K562 (cell line): Measurements from ENCODE around the gene LILRB3. TPM values are rescaled to one million over a fixed set of nuclear protein-coding genes. Genes with fewer than 3 reads are reported as not detected.

Experiments
- polyA plus RNA-seq, 8 experiments: library from polyadenylated mRNA; depleted of rRNA in 4 of 8; stranded (reverse) in 5 of 8; unstranded in 3 of 8; fragments of >200 nt; fragmentation: Nextera tagmentation in 2 of 8; fragmentation: Illumina TruSeq in 1 of 8; extraction: Ambion mirVana in 2 of 8; extraction: Trizol in 1 of 8; gene quantifications; 2 replicates each; pipeline versions ENCODE4 v1.2.1 to v1.2.3, GENCODE V29; 2011 to 2014; ENCODE audit warnings: inconsistent platforms in 1 of 8, missing spikeins in 1 of 8
- total RNA-seq, 7 experiments: library from RNA; depleted of rRNA in 6 of 7; stranded (reverse); fragments of >200 nt in 6 of 7; fragmentation: Illumina TruSeq in 2 of 7; extraction: Trizol in 2 of 7; gene quantifications; 2 replicates each; pipeline versions ENCODE4 v1.2.1 to v1.2.3, GENCODE V29; 2011 to 2021; ENCODE audit warnings: low replicate concordance in 1 of 7
- TF ChIP-seq, protein P1 (sequence below), 2 experiments: fragments of 450-650 bp in 1 of 2; sonication (generic) in 1 of 2; formaldehyde crosslinking in 1 of 2; IDR thresholded peaks; 2 replicates each; pipeline versions ENCODE4 v1.7.1 to v1.9.0; 2016 to 2022; ENCODE audit warnings: inconsistent platforms in 1 of 2, mild to moderate bottlenecking in 1 of 2, missing genetic modification reagents in 1 of 2

LILRB3 gene
- total and polyA plus RNA-seq, 9 of the 15 experiments (the other 6 are each of a cell fraction or from before 2014, with no cell fraction given) = 0.01 to 0.09 TPM; not detected in 7

DNA sequence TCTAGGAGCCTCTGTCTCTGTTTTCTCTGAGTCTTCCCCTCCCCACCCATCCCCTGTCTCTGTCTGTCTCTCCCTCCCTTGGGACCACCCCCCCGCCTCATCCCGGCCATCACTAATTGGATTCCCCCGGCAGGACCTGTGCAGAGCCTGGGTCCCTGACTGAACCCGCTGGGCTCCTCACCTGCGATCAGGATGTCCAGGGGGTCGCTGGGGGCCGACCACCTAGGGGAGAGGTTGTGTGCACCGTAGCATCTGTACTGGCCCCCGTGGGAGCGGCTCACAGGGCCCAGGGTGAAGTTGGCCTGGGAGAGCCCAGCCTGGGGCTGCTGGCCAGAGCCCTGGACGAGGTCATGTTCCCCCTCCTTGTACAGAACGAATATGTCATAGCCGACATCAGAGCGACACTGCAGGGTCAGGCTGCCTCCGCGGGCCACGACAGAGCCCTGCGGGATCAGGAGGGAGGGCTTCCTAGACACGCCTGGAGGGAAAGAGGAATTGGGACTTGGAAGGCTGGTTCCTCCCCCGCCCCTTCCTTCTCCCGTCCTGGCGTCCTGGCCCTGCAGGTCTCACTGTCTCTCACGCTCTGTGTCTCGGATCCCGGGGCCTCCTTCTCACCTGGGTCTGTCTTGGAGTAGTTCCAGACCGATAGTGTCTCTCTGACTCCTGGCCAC lies 32.4 kb upstream of the LILRB3 start (continued):
- TF ChIP-seq, protein P1, sequence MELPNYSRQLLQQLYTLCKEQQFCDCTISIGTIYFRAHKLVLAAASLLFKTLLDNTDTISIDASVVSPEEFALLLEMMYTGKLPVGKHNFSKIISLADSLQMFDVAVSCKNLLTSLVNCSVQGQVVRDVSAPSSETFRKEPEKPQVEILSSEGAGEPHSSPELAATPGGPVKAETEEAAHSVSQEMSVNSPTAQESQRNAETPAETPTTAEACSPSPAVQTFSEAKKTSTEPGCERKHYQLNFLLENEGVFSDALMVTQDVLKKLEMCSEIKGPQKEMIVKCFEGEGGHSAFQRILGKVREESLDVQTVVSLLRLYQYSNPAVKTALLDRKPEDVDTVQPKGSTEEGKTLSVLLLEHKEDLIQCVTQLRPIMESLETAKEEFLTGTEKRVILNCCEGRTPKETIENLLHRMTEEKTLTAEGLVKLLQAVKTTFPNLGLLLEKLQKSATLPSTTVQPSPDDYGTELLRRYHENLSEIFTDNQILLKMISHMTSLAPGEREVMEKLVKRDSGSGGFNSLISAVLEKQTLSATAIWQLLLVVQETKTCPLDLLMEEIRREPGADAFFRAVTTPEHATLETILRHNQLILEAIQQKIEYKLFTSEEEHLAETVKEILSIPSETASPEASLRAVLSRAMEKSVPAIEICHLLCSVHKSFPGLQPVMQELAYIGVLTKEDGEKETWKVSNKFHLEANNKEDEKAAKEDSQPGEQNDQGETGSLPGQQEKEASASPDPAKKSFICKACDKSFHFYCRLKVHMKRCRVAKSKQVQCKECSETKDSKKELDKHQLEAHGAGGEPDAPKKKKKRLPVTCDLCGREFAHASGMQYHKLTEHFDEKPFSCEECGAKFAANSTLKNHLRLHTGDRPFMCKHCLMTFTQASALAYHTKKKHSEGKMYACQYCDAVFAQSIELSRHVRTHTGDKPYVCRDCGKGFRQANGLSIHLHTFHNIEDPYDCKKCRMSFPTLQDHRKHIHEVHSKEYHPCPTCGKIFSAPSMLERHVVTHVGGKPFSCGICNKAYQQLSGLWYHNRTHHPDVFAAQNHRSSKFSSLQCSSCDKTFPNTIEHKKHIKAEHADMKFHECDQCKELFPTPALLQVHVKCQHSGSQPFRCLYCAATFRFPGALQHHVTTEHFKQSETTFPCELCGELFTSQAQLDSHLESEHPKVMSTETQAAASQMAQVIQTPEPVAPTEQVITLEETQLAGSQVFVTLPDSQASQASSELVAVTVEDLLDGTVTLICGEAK (IDR thresholded peaks at IDR 0.05) = no peak
- TF ChIP-seq, protein P1 (CRISPR knock-in tag; IDR thresholded peaks at IDR 0.05) = no peak
